PFSK-1 (cell line): ENCODE results near the gene PRMT7.

ENCODE experiments used
- POLR2AphosphoS5 ChIP-seq: IDR thresholded peaks from 2 replicates; pipeline ENCODE4 v1.6.1; 2012; ENCODE audit warnings: low read depth, mild to moderate bottlenecking, control low read depth, low read length, moderate library complexity
- SIN3A ChIP-seq: IDR thresholded peaks from 2 replicates; pipeline ENCODE4 v1.6.1; 2012; ENCODE audit warnings: mild to moderate bottlenecking, low read length, moderate library complexity, borderline replicate concordance; ENCODE audit not compliant: insufficient read depth
- TF ChIP-seq, protein P1 (sequence below), 2 experiments: IDR thresholded peaks; 2 replicates each; pipeline versions ENCODE4 v1.6.1 to v1.8.0; 2011 to 2012; ENCODE audit warnings: low read depth in 2 of 2, low read length in 2 of 2, control low read depth in 1 of 2, inconsistent platforms in 1 of 2, mild to moderate bottlenecking in 1 of 2, moderate library complexity in 1 of 2; ENCODE audit not compliant: insufficient read depth in 1 of 2

- no peak for TF ChIP-seq SIN3A
- TF ChIP-seq POLR2AphosphoS5 = no peak; the same call in 1 of the 2 replicates
- TF ChIP-seq, protein P1, sequence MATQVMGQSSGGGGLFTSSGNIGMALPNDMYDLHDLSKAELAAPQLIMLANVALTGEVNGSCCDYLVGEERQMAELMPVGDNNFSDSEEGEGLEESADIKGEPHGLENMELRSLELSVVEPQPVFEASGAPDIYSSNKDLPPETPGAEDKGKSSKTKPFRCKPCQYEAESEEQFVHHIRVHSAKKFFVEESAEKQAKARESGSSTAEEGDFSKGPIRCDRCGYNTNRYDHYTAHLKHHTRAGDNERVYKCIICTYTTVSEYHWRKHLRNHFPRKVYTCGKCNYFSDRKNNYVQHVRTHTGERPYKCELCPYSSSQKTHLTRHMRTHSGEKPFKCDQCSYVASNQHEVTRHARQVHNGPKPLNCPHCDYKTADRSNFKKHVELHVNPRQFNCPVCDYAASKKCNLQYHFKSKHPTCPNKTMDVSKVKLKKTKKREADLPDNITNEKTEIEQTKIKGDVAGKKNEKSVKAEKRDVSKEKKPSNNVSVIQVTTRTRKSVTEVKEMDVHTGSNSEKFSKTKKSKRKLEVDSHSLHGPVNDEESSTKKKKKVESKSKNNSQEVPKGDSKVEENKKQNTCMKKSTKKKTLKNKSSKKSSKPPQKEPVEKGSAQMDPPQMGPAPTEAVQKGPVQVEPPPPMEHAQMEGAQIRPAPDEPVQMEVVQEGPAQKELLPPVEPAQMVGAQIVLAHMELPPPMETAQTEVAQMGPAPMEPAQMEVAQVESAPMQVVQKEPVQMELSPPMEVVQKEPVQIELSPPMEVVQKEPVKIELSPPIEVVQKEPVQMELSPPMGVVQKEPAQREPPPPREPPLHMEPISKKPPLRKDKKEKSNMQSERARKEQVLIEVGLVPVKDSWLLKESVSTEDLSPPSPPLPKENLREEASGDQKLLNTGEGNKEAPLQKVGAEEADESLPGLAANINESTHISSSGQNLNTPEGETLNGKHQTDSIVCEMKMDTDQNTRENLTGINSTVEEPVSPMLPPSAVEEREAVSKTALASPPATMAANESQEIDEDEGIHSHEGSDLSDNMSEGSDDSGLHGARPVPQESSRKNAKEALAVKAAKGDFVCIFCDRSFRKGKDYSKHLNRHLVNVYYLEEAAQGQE (IDR thresholded peaks at IDR 0.05; ENCODE audit: insufficient read depth in 1 of 2, low read depth in 2 of 2, low read length in 2 of 2) = no peak
Measured at GRCh38 chr16:68299571-68300453, 11.0 kb upstream of the PRMT7 start.
